K562 (cell line): ENCODE measurements around the gene POLA1.

ENCODE experiments used
- ETV5 ChIP-seq: sonication (generic); formaldehyde crosslinking; IDR thresholded peaks from 2 replicates; pipeline ENCODE4 v1.4.0; 2020; ENCODE audit warnings: low read depth, mild to moderate bottlenecking, missing genetic modification reagents
- GABPA ChIP-seq: fragments of 200-800 bp; sonication (Bioruptor generic); conservative IDR thresholded peaks from 2 replicates; pipeline ENCODE4 v1.6.1; 2016; ENCODE audit warnings: low read depth, missing genetic modification characterization, missing compliant biosample characterization
- HMGN3 ChIP-seq: IDR thresholded peaks from 2 replicates; pipeline ENCODE4 v1.6.1; 2011; ENCODE audit warnings: borderline replicate concordance, low read depth, mild to moderate bottlenecking, mixed read lengths, low read length; ENCODE audit not compliant: insufficient read length; ENCODE audit errors: extremely low read depth
- MAZ ChIP-seq, 2 experiments: fragments of 450-650 bp in 1 of 2; sonication (generic) in 1 of 2; formaldehyde crosslinking; IDR thresholded peaks in 1 of 2; conservative IDR thresholded peaks in 1 of 2; 2 replicates each; pipeline versions ENCODE4 v1.4.0 to v1.5.0; 2020; ENCODE audit warnings: mild to moderate bottlenecking in 1 of 2, missing genetic modification reagents in 1 of 2
- NR2C2 ChIP-seq, 2 experiments: fragments of 200-800 bp in 1 of 2; sonication (Bioruptor generic) in 1 of 2; sonication (generic) in 1 of 2; formaldehyde crosslinking in 1 of 2; IDR thresholded peaks; 2 replicates each; pipeline versions ENCODE4 v1.6.1 to v1.8.0; 2016 to 2022; ENCODE audit warnings: mild to moderate bottlenecking in 1 of 2, missing compliant biosample characterization in 1 of 2, missing genetic modification characterization in 1 of 2, missing genetic modification reagents in 1 of 2
- NR2F6 ChIP-seq: fragments of 450-650 bp; formaldehyde crosslinking; IDR thresholded peaks from 2 replicates; pipeline ENCODE4 v1.4.0; 2020; ENCODE audit warnings: mild to moderate bottlenecking
- NRF1 ChIP-seq, 2 experiments: fragments of 450-650 bp; IDR thresholded peaks in 1 of 2; conservative IDR thresholded peaks in 1 of 2; 2 replicates each; pipeline ENCODE4 v1.6.1; 2014; ENCODE audit warnings: mild to moderate bottlenecking in 2 of 2
- SIN3A ChIP-seq, 2 experiments: fragments of 150-350 bp in 1 of 2; IDR thresholded peaks; 2 replicates each; pipeline ENCODE4 v1.6.1; 2011 to 2016; ENCODE audit warnings: borderline replicate concordance in 2 of 2, low read depth in 2 of 2, low read length in 2 of 2, mild to moderate bottlenecking in 2 of 2, moderate library complexity in 2 of 2; ENCODE audit not compliant: control insufficient read depth in 1 of 2
- SMC3 ChIP-seq: conservative IDR thresholded peaks from 2 replicates; pipeline ENCODE4 v1.6.1; 2011; ENCODE audit warnings: low read depth, low read length, improper control_type of control experiment; ENCODE audit not compliant: insufficient read depth
- SNRNP70 ChIP-seq: fragments of 200-400 bp; formaldehyde crosslinking; optimal IDR thresholded peaks from 2 replicates; pipeline ENCODE3; 2017; ENCODE audit warnings: low read depth, low read length
- THRAP3 ChIP-seq: fragments of 450-650 bp; IDR thresholded peaks from 2 replicates; pipeline ENCODE4 v1.6.1; 2016; ENCODE audit warnings: mild to moderate bottlenecking, inconsistent platforms, borderline replicate concordance
- TF ChIP-seq, protein P1 (sequence below), 3 experiments: IDR thresholded peaks in 2 of 3; conservative IDR thresholded peaks in 1 of 3; 2 replicates each; pipeline ENCODE4 v1.5.1; 2011 to 2012; ENCODE audit warnings: low read length in 3 of 3, mild to moderate bottlenecking in 3 of 3, control low read depth in 2 of 3, improper control_type of control experiment in 1 of 3, inconsistent platforms in 1 of 3, low read depth in 1 of 3, mixed read lengths in 1 of 3, moderate library complexity in 1 of 3; ENCODE audit not compliant: insufficient read depth in 2 of 3
- TF ChIP-seq, protein P2 (sequence below): fragments of 250-450 bp; sonication (Bioruptor Pico); IDR thresholded peaks from 2 replicates; pipeline ENCODE4 v1.5.0; 2021; ENCODE audit warnings: mild to moderate bottlenecking, borderline replicate concordance
- TF ChIP-seq, protein P3 (sequence below): fragments of 150-350 bp; IDR thresholded peaks from 2 replicates; pipeline ENCODE4 v1.6.1; 2014; ENCODE audit warnings: low read depth, mild to moderate bottlenecking, low read length, borderline replicate concordance

DNA sequence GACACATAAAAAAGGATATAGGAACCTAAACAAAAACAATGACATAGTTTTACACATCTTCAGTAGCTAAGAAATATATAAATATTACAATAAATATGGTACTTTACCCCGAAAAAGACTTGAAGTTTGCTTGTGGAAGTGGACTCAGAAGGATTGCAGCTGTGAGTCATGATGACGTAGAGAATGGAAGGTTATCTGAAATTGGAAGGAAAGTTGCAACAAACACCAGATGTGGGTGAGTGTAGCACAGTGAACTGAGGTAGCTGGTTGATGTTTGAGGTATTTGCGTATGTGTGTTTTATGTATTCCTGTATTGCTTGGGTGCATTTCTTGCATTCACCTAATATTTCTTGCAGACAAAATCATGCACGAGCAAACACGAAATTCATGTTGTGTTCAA, 209.1 kb downstream of the POLA1 start:
- TF ChIP-seq NR2F6 (CRISPR knock-in tag), result no peak
- no peak for TF ChIP-seq SIN3A (IDR thresholded peaks at IDR 0.05; ENCODE audit: borderline replicate concordance in 2 of 2, control insufficient read depth in 1 of 2, low read depth in 2 of 2, low read length in 2 of 2)
- TF ChIP-seq NR2C2 (CRISPR knock-in tag; IDR thresholded peaks at IDR 0.05), result no peak
- no peak for TF ChIP-seq NR2C2 (tag; IDR thresholded peaks at IDR 0.05)
- no peak for TF ChIP-seq GABPA
- TF ChIP-seq, protein P1, sequence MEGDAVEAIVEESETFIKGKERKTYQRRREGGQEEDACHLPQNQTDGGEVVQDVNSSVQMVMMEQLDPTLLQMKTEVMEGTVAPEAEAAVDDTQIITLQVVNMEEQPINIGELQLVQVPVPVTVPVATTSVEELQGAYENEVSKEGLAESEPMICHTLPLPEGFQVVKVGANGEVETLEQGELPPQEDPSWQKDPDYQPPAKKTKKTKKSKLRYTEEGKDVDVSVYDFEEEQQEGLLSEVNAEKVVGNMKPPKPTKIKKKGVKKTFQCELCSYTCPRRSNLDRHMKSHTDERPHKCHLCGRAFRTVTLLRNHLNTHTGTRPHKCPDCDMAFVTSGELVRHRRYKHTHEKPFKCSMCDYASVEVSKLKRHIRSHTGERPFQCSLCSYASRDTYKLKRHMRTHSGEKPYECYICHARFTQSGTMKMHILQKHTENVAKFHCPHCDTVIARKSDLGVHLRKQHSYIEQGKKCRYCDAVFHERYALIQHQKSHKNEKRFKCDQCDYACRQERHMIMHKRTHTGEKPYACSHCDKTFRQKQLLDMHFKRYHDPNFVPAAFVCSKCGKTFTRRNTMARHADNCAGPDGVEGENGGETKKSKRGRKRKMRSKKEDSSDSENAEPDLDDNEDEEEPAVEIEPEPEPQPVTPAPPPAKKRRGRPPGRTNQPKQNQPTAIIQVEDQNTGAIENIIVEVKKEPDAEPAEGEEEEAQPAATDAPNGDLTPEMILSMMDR (IDR thresholded peaks at IDR 0.05 in 2 of 3, conservative IDR thresholded peaks at IDR 0.05 in 1 of 3; ENCODE audit: insufficient read depth in 2 of 3, low read depth in 1 of 3, low read length in 3 of 3), result no peak
- TF ChIP-seq HMGN3, result no peak
- no peak for TF ChIP-seq MAZ (CRISPR knock-in tag; conservative IDR thresholded peaks at IDR 0.05 in 1 of 2, IDR thresholded peaks at IDR 0.05 in 1 of 2)
- no peak for TF ChIP-seq THRAP3
- TF ChIP-seq, protein P2, sequence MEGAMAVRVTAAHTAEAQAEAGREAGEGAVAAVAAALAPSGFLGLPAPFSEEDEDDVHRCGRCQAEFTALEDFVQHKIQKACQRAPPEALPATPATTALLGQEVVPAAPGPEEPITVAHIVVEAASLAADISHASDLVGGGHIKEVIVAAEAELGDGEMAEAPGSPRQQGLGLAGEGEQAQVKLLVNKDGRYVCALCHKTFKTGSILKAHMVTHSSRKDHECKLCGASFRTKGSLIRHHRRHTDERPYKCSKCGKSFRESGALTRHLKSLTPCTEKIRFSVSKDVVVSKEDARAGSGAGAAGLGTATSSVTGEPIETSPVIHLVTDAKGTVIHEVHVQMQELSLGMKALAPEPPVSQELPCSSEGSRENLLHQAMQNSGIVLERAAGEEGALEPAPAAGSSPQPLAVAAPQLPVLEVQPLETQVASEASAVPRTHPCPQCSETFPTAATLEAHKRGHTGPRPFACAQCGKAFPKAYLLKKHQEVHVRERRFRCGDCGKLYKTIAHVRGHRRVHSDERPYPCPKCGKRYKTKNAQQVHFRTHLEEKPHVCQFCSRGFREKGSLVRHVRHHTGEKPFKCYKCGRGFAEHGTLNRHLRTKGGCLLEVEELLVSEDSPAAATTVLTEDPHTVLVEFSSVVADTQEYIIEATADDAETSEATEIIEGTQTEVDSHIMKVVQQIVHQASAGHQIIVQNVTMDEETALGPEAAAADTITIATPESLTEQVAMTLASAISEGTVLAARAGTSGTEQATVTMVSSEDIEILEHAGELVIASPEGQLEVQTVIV (CRISPR knock-in tag), result no peak
- TF ChIP-seq NRF1 (conservative IDR thresholded peaks at IDR 0.05 in 1 of 2, IDR thresholded peaks at IDR 0.05 in 1 of 2), result no peak
- no peak for TF ChIP-seq ETV5
- TF ChIP-seq, protein P3, sequence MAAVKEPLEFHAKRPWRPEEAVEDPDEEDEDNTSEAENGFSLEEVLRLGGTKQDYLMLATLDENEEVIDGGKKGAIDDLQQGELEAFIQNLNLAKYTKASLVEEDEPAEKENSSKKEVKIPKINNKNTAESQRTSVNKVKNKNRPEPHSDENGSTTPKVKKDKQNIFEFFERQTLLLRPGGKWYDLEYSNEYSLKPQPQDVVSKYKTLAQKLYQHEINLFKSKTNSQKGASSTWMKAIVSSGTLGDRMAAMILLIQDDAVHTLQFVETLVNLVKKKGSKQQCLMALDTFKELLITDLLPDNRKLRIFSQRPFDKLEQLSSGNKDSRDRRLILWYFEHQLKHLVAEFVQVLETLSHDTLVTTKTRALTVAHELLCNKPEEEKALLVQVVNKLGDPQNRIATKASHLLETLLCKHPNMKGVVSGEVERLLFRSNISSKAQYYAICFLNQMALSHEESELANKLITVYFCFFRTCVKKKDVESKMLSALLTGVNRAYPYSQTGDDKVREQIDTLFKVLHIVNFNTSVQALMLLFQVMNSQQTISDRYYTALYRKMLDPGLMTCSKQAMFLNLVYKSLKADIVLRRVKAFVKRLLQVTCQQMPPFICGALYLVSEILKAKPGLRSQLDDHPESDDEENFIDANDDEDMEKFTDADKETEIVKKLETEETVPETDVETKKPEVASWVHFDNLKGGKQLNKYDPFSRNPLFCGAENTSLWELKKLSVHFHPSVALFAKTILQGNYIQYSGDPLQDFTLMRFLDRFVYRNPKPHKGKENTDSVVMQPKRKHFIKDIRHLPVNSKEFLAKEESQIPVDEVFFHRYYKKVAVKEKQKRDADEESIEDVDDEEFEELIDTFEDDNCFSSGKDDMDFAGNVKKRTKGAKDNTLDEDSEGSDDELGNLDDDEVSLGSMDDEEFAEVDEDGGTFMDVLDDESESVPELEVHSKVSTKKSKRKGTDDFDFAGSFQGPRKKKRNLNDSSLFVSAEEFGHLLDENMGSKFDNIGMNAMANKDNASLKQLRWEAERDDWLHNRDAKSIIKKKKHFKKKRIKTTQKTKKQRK, result no peak
- TF ChIP-seq SNRNP70, result no peak
- TF ChIP-seq SMC3, result no peak
